Measurements from ENCODE around the gene GFPT2. TPM values are rescaled to one million over a fixed set of nuclear protein-coding genes. Genes with fewer than 3 reads are reported as not detected.

The GFPT2 gene
- total and polyA plus RNA-seq, 10 of the 15 experiments (the other 5 are each of a cell fraction or from before 2014, with no cell fraction given), result 0.05 to 0.33 (median 0.11) TPM; not detected in 4

- Histone ChIP-seq H2AFZ (ENCODE audit: control insufficient read depth, low read depth, low read length) (no peak overlapping the region), H3K4me3 (no peak overlapping the region), H3K4me2 (ENCODE audit: control insufficient read depth, insufficient read depth) (no peak overlapping the region), H3K36me3 (ENCODE audit: control insufficient read depth in 2 of 2, insufficient read depth in 2 of 2, low read length in 1 of 2) (no peaks in the 10 kb centered on the region), H3K27ac (ENCODE audit: control insufficient read depth, insufficient read depth) (no peak overlapping the region), H3K4me1 (ENCODE audit: control insufficient read depth, insufficient read depth, low read length) (no peaks in the 10 kb centered on the region), H3K27me3 (replicated peaks in 1 of 2; ENCODE audit: control insufficient read depth in 2 of 2, insufficient read depth in 2 of 2, low read length in 1 of 2) (no peaks in the 10 kb centered on the region), H3K79me2 (ENCODE audit: control insufficient read depth, insufficient read depth, low read length) (no peaks in the 10 kb centered on the region), H4K20me1 (ENCODE audit: control insufficient read depth, insufficient read depth) (no peaks in the 10 kb centered on the region), H3K9ac (ENCODE audit: control insufficient read depth, insufficient read depth, low read length) (no peak overlapping the region), H3K9me3 (replicated peaks; ENCODE audit: control insufficient read depth, insufficient read depth, low read length) (no peaks in the 10 kb centered on the region)
- ChIA-PET POLR2A (no interaction called here), RAD21 (ENCODE audit: unreplicated experiment) (no interaction called here), SMC1A (ENCODE audit: uncharacterized antibody, unreplicated experiment) (no interaction called here), CTCF (no interaction called here)
- ATAC-seq, result no peak
- intact Hi-C loops (cut with micrococcal nuclease; ENCODE audit: unreplicated experiment) (no loop called here), in situ Hi-C loops (cut with MboI) (no loop called here)
- no peak for FAIRE-seq
- DNase-seq (ENCODE audit: low read depth, low spot score), result no peak
- 42% methylated on average over 19 of the region's 19 CpGs for WGBS (ENCODE audit: insufficient coverage, insufficient replicate concordance, low lambda C conversion rate, missing lambda C conversion rate)
- BruUV-seq (replicated peaks), result no TSS peak
- TF ChIP-seq ZNF217 (IDR thresholded peaks at IDR 0.05) (no peak), HDGF (IDR thresholded peaks at IDR 0.05) (no peak), POLR2AphosphoS2 (IDR thresholded peaks at IDR 0.05; ENCODE audit: low read depth, low read length) (no peak), CBX3 (IDR thresholded peaks at IDR 0.05; ENCODE audit: borderline replicate concordance, low read depth) (no peak), POU2F2 (IDR thresholded peaks at IDR 0.05; ENCODE audit: borderline replicate concordance, low read depth, low read length) (no peak), BHLHE40 (IDR thresholded peaks at IDR 0.05; ENCODE audit: borderline replicate concordance in 1 of 2, low read depth in 2 of 2, low read length in 1 of 2) (no peak), CEBPZ (IDR thresholded peaks at IDR 0.05; ENCODE audit: low read depth, low read length) (no peak), FOS (IDR thresholded peaks at IDR 0.05; ENCODE audit: borderline replicate concordance, extremely low read depth, insufficient read length) (no peak), BCL3 (IDR thresholded peaks at IDR 0.05; ENCODE audit: borderline replicate concordance, insufficient read depth, low read depth, low read length, poor library complexity, severe bottlenecking) (no peak), IRF3 (IDR thresholded peaks at IDR 0.05) (no peak), PML (IDR thresholded peaks at IDR 0.05; ENCODE audit: low read length) (no peak), NFYA (IDR thresholded peaks at IDR 0.05; ENCODE audit: borderline replicate concordance, low read depth, low read length) (no peak), TCF12 (IDR thresholded peaks at IDR 0.05; ENCODE audit: low read depth, low read length) (no peak)
Measured at GRCh38 chr5:180335614-180336233, 17.4 kb downstream of the GFPT2 start.

Data from GM12878 (cell line).